ENCODE results near the gene SMG6.

The SMG6 gene

DNA sequence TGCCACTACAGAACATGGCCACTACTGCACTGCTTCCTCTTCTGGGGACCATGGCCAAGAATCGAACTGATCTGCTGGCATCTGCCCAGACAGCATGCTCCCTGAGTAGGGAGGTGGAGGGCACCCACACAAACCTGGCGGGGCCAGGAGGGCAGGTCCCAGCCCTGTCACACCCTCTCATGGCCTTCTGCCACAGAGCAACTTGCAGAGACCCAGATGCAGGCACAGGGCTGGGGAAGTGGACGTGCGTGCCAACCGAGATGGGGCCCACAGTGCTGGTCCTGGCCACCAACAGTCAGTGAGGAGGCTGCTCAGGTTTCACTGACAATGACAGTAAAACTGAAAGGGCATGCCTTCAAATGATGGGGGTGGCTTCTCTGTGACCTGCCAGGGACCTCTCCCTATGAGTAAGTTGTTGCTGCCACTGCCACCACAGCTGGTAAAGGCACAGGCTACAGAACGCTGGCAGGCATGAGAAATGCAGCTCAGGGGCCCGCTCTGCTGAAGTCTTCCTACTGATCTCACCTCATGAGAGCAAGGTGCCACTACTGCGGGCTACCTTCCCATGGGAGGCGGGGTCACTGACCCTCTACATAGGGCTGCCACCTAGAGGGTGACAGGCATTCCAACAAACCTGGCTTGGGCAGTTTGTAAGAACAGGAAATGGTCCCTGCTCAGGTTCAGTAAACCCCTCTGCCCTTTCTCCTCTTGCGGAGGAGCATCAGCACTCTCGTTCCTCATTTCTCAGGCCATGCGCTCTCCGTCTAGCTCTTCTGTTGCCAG lies 233.2 kb downstream of the SMG6 start:
- no peak for DNase-seq

DNA sequence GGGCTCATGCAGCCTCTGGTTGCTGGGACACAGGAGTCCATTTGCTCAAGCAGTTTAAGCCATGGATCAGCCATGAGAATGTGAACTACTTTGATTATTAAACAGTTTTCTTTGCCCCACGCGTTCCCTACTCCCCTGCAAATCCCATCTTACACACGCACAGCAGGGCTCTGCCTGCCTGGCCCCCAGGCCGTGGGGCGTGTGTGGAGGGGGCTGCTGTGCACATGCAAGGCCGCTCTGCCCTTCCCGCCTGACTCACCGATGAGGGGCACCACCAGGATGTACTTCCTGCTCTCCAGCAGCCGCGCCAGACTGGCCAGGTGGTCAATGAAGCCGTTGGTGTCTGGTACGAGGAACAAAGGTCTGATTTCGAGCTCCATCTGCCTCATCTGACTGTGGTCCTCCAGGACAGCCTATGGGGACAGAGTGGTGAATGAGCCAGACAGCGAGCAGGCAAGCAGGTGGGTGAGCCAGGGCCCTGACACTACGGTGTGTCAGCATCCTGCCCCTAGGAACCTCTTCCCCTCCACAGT lies 235.0 kb downstream of the SMG6 start:
- peak; percentile 32 for DNase-seq

DNA sequence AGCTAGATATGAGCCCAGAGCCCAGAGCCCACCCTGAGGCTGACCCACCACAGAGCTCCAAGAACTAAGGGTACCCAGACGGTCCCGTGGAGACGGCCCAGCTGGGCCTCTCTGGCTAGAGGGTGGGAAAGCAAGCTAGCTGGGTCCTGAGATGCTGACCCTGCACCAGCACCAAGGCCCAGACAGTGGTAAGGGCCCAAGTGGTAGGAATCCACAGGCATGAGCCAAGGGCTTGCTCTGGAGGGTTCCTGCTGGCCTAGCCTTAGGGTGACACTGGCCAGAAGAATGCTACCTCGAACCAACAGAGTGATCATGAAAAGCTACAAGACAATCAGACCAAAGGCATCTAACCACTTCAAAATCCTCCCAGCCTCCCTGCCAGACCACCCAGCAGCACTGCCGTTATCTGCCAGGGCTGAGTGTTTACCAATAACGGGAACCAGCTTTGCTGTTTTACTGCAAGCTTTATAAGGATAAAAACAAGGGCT lies 235.5 kb downstream of the SMG6 start:
- no peak for DNase-seq

DNA sequence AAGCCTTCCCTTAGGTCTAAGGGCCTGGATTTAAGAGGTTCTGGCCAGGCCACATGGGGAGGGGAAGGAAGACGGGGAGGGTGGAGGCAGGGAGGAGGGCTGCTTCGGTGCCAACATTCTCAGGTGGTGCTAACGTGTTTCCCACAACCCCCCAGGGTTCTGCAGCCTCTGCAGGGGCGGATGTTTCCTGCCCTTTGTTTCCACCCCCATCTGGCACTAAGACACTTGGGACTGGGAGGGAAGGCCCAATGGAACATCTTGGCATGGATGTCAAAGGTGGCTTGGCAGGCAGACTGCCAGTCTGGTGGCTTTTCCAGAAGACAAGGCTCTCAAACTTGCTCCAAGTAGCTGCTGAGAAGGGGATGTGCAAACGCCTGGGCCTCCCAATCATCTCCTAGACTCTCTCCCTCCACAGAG lies 236.0 kb downstream of the SMG6 start:
- peak; percentile 13 for DNase-seq

DNA sequence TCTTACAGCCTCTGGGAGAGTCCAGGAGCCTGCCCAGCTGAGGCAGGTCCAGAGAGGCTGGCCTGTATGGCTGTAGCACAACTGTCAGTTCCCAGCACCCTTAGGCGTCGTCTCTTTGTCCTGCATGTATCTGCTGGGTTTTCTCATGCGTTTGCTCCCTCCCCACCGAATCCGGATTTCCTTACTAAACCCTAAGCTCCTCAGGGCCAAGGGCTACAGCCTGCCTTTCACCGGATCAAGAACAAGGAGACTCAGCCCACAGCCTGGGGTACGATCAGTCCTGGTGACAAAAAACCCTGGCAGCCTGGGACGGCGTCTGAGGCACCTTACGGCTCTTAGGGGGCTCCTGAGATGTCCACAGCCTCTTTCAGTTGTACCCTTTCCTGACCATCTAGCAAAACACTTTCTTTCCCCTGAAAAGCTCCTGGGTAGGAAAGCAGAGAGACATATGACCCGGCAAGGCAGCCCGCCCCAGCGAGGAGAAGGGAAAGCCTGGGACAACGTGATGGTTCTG lies 236.5 kb downstream of the SMG6 start:
- no peak for DNase-seq

DNA sequence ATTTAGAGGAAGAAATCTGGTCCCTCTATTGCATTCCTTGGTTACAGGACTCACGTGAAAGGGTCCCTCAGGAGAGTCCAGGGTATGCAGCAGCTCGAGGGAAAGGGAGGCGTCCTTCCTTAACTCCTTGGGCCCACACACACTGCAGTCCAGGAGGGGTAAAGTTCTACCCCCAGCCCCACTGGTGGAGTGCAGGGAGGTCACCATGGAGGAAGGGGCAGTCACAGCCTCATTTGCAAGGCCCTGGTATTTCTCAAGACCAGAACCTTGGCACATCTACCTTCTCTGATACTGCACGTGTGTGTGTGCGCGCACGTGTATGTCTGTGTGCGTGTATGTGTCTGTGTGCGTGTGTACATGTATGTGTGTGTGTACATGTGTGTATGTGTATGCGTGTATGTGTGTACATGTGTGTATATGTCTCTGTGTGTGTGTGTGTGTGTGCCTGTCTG lies 237.6 kb downstream of the SMG6 start:
- no peak for DNase-seq

DNA sequence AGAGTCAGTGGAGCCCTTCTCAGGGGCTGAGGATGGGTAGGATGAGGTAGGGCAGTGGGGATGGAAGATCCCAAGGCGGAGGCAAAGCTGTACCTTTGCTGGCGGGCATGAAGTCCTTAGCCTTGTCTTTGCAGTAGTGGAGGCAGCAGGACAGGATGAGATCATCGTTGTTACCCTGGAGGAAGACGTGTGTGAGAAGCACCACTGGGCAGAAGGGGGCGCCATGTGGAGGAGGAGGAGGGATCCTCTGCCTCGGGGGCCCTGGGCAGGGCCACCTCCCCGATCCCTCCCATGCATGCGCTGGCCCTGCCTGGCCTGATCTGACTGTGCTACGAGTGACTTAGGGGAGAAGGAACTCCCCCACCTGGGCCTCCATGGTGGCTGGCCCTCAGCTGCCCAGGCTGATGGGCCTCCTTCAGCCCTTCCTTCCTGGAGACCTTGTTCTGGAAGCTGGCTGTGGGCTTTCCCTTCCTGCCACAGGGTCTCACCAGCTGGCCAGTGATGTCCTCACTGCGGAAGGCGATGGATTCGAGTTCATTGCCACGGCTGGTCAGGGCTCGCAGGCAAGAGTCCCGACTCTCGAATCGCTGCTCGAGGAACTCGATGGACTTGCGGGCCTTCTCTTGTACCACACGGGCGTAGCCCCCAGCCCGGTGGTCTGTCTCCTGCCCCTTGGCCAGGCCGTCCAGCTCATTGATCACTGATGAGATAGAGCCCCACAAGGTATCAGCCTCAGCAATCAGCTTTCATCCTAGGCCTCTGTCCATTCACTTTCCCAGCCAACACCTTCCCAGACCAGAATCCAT lies 238.4 kb downstream of the SMG6 start:
- no peak for DNase-seq

DNA sequence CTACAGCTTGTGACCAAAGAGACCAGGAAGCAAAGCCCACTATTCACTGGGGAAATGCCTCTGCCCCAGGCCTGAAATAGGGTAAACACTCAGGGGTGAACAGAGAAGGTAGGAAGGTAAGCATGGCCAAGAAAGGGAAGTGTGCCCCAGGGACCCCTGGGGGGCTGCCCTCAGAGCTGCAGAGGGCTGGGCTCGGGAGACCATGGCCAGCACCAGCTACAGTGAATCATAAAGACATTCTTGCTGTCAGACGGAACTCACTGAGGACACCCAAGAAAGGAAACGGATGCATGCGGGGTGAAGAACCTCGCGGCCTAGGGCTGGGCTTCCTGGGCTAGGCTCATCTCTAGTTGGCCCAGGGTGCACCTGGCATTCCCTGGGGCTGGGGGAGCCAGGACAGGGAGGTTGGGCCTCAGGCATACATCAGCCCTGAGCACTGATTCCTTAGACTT lies 239.0 kb downstream of the SMG6 start:
- DNase-seq: no peak

DNA sequence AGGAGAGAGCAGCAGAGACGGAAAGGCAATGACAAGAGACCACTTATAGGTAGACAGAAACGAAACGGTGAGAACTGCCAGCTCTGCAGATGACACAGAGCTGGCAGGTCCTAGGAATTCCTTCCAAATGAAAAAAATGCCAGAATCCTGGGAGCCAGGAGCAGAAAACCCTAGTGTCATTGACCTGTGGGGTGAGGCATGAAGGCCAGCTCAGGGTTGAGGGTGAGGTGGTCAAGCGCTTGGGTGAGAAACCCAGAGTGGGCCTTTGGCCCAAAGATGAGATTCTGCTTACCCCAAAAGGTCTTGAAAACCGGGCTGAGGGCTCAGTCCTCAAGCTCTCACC lies 239.5 kb downstream of the SMG6 start:
- no peak for DNase-seq

DNA sequence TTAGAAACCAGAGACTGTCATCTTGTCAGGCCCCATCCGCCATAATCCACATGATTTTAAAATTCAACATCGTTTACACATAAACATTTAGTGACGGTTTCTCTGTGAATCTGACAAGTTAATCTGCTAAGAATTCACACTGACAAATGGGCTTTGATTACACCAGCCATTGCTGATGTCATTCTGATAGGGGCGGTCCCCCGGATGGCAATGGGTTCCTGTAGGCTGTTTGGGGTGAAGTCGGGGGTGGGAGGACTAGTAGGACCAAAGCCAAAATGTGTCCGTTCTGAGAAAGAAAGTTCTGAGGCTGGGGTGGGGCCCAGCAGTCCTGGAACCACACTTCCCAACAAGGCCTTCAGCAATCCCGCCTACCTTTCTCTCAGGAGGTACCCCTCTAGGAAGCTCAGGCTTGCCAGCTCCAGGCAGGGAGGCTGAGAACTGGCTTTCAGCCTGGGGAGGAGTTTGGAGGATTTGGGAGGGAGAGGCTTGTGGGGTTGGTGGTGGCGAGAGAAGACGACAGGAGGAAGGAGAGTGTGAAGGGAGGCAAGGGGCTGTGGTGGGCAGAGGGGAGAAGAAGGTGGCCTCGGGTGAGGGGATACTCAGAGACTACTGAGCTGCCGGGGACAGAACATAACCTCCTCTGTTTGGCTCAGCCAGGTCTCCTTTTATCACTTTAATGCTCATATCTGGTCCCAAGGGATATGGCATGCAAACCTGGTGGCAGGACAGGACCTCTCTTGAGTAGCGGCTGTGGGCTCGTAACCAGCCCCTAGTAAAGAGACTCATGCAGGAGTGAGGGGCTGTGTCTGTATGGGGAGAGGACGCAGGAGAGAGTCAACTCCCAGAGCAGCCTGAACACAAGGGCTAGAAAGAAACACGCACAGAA lies 240.1 kb downstream of the SMG6 start:
- DNase-seq: no peak

DNA sequence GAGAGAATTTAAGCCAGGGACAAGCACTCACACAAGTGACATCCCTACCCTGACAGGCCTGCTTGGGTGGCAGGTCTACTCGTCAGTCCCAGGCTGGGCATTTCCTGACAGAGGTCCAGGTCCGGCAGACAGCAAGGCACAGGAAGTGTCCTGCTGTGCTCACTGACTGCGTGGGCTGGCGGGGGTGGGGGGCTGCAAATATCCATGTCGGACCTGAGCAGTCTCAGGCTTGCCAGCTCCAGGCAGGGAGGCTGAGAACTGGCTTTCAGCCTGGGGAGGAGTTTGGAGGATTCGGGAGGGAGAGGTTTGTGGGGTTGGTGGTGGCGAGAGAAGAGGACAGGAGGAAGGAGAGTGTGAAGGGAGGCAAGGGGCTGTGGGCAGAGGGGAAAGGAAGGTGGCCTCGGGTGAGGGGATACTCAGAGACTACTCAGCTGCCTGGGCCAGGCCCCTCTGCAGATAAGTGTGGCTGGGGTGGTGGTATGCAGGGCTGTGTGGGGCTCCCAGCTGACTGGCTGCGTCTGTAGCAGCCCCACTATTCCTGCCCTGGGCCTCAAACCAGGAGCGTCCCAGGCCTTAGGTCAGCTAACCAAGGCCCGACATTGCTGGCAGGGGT lies 240.9 kb downstream of the SMG6 start:
- no peak for DNase-seq

DNA sequence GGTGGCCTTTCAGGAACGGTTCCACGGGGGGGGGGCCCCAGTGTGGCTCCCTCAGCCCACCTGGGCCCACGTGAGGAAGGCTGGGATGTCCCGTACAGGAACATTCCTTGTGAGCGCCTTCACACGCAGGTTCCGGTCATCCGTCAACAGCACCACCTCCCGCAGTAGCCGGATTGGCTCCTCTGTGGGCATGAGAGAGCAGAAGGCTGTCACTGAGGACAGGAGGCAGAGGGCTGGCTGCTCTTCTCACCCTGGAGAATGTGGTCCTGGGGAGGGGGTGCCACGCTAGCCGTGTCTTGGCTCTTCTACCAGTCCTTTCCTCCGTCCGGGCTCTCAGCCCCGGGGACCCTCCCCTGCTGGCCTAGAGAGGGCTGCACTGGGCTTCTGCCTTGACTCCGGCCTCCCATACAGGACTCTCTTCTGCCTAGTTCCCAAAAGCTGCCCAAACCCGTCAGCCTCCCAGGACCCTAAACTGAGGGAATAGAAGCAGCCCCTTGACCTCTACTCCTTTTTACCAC lies 242.1 kb downstream of the SMG6 start:
- no peak for DNase-seq

DNA sequence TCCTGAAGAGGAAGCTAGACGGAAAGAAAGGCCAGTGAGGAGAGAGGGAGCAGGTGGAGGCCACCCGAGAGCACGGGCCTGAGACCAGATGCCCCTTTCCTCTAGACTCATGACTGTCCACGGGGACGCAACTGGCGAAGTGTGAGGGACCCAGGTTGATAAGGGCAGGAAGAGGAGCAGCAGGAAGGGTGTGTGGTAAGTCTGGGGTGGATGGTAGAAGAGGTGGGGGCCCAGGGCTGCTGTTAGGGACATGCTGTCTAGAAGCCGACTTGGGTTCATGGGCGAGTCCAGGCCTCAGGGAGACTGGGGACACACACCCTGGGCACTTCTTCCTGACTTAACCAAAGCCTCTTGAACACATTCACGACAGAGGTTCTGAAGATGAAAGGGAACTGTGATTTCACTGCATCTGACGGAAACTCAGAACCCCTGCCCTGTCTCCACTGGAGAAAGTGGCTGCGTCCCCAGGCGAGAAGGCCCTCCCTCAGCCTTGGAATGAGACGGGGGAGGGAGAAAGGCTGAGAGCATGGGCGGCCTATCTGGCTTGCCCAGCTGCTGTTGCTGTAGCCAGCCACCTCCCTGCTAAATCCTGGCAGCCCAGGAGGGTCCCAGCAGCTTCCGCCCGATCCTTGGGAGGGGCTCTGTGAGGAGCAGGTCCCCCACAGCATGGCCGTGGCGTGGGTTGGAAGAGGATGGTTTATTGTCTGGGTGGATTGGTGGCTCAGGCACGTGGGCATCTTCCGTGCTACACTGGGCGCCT lies 242.7 kb downstream of the SMG6 start:
- no peak for DNase-seq

DNA sequence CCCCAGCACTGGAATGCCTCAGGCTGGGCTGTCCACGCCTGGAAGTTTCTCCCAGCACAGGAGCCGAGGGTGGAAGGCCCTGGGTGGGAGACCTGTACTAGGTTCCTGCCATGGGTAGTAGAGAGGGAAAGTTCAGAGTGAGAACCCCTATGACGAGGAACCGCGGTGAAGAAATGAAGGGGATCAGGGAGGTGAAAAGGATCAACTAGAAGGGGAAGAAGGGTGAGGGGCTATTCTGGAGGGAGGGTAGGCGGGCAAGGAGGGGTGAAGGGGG lies 243.3 kb downstream of the SMG6 start:
- no peak for DNase-seq

DNA sequence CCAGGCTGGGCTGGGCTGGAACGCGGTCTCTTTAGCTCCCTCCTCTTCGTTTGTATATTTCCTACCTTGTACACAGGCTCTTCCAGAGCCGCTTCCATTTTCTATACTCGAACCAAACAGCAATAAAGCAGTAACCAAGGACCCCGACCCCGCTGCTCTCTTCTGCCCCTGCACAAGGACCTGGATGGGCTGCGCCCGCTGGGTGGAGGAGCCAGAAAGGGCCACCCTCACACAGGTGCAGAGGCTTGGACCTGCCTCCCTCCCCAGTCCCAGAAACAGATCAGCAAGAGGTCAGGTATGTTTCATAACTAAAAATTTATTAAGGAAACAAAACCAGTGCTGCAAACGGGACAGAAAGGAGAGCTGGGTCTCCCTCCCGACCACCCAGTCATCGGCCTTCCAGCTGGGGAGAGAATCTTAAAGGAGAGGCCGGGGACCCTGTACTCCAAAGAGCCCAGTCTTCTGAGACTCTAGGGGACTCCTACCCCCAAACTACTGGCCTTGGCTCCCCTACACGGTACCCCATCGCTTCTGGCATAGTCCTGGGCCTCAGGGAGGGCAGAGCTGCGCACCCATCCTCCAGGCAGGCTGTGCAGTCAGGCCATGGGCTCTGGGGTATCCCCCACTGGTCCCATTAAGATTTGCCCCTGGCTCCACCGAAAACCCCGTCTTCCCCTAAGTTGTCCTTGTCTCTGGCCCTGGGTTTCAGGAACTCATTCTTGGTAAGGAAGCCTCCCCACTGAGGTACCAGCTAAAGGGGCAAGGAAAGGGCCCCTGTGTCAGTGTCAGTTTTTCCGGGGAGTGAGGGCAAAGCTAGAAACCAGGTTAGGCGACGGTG lies 243.8 kb downstream of the SMG6 start:
- no peak for DNase-seq

DNA sequence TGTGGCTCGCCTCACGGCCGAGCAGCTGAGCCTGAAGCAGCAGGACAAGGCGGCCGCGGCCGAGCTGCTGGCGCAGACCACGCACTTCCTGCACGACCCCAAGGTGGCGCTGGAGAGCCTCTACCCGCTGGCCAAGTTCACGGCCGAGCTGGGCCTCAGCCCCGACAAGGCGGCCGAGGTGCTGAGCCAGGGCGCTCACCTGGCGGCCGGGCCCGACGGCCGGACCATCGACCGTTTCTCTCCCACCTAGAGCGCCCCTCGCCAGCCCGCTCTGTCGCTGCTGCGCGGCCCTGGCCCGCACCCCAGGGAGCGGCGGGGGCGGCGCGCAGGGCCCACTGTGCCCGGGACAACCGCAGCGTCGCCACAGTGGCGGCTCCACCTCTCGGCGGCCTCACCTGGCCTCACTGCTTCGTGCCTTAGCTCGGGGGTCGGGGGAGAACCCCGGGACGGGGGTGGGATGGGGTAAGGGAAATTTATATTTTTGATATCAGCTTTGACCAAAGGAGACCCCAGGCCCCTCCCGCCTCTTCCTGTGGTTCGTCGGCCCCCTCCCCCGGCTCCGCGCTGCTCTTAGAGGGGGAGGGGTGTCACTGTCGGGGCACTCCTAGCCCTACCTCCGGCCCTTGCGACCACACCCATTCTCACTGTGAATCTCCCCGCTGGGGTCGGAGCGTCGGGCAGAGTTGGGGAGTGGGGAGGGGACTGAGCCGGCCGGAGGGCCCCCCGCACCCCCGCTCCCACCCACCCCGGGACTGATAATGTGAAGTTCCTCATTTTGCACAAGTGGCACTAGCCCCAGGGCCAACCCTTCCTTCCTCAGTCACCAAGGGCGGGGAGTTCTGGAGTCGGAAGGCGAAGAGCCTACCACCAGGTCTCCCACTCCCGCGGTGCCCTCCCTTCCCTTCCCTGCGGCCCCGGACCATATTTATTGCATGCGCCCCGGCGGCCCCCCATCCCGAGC lies 244.7 kb downstream of the SMG6 start:
- DNase-seq: no peak

DNA sequence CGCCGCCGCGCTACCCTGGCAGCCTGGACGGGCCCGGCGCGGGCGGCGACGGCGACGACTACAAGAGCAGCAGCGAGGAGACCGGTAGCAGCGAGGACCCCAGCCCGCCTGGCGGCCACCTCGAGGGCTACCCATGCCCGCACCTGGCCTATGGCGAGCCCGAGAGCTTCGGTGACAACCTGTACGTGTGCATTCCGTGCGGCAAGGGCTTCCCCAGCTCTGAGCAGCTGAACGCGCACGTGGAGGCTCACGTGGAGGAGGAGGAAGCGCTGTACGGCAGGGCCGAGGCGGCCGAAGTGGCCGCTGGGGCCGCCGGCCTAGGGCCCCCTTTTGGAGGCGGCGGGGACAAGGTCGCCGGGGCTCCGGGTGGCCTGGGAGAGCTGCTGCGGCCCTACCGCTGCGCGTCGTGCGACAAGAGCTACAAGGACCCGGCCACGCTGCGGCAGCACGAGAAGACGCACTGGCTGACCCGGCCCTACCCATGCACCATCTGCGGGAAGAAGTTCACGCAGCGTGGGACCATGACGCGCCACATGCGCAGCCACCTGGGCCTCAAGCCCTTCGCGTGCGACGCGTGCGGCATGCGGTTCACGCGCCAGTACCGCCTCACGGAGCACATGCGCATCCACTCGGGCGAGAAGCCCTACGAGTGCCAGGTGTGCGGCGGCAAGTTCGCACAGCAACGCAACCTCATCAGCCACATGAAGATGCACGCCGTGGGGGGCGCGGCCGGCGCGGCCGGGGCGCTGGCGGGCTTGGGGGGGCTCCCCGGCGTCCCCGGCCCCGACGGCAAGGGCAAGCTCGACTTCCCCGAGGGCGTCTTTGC lies 245.6 kb downstream of the SMG6 start:
- no peak for DNase-seq

DNA sequence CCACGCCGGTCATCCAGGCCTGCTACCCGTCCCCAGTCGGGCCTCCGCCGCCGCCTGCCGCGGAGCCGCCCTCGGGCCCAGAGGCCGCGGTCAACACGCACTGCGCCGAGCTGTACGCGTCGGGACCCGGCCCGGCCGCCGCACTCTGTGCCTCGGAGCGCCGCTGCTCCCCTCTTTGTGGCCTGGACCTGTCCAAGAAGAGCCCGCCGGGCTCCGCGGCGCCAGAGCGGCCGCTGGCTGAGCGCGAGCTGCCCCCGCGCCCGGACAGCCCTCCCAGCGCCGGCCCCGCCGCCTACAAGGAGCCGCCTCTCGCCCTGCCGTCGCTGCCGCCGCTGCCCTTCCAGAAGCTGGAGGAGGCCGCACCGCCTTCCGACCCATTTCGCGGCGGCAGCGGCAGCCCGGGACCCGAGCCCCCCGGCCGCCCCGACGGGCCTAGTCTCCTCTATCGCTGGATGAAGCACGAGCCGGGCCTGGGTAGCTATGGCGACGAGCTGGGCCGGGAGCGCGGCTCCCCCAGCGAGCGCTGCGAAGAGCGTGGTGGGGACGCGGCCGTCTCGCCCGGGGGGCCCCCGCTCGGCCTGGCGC lies 246.3 kb downstream of the SMG6 start:
- no peak for DNase-seq

Data from DMS 273 treated with DMSO at 0.1 percent for 48 hours (cell line).